ENCODE data around the gene SFT2D1.
"Not testable (repeated sequence)": the region's sequence is repeated elsewhere in the genome, so short reads cannot be mapped to it uniquely, and the experiment has no call there.

Gene SFT2D1

GRCh38 chr6:166362427-166362826, 20.1 kb upstream of the SFT2D1 start:
- not testable (repeated sequence) for DNase-seq

DNA sequence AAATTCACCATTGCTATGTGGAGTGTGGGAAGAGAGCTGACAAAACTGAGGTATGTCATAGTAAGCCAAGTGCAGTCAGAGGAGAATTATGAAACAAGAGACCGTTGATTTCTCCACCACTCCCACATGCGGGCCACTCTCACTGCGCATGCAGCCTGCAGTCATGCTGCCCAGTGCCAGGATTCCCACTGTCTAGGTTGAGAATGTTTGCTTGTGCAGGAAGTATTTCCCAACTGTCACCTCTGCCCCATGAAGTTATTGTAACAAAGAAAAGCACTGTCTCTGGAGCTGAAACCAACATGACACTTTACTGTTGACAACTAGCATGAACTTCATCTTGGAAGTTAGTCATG, 18.7 kb upstream of the SFT2D1 start:
- DNase-seq, result no peak

- DNase-seq, result peak; percentile 63
These were observed 18.1 kb upstream of the SFT2D1 start for GRCh38 chr6:166360243-166361076.

DNA sequence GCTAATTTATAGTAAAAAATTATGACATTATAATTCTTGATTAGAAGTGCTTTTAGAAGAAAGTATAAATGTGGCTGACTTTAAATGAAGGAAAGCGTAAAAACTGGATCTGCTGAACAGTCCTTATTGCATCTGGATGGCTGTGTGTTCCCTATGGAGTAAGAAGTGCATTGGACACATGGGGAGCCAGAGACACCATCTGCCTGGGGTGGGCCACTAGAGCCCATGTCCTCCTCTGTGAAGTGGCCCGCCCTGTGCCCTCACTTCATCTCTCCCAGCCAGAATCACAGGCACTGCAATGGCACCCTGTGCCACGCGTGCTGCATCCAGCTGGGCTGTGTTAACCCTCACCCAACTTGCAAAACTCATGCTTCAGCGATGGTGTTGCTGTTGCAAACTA, 13.2 kb upstream of the SFT2D1 start:
- DNase-seq, result no peak

- DNase-seq, result no peak
These were observed 12.6 kb upstream of the SFT2D1 start for GRCh38 chr6:166354965-166355364.

DNA sequence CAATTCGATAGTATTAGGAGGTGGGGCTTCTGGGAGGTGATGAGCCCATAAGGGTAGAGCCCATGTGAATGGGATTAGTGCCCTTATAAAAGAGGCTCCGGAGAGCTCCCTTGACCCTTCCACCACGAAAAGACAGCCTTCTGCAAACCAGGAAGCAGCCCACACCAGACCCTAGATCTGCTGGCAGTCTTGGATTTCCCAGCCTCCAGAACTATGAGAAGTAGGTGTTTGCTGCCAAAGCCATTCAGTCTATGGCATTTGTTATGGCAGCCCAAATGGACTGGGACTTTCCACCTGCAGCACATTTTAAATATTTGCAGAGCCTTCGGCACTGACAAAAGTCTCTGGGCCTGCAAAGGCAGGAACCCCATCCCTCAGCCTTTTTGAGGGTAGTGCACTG, 11.8 kb upstream of the SFT2D1 start:
- no peak for DNase-seq

- no peak for DNase-seq
These were observed 11.2 kb upstream of the SFT2D1 start for GRCh38 chr6:166353507-166353906.

DNA sequence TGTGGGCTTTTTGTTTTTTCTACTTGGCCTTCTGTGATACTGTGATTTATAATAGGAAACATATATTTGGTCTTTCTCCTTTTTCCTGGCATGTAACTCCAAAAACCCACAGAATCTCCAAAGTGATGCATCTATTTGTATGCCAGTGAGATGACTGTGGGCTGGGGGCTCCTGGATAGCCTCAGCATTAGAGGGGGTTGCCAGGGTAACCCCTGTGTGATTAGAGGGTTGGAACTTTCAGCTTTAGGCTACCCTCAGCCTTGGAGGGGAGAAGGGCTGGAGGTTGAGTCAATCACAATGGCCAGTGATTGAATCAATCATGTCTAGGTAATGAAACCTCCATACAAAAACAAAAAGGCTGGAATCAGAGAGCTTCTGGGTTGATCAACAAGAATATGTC, 10.6 kb upstream of the SFT2D1 start:
- no peak for DNase-seq

DNA sequence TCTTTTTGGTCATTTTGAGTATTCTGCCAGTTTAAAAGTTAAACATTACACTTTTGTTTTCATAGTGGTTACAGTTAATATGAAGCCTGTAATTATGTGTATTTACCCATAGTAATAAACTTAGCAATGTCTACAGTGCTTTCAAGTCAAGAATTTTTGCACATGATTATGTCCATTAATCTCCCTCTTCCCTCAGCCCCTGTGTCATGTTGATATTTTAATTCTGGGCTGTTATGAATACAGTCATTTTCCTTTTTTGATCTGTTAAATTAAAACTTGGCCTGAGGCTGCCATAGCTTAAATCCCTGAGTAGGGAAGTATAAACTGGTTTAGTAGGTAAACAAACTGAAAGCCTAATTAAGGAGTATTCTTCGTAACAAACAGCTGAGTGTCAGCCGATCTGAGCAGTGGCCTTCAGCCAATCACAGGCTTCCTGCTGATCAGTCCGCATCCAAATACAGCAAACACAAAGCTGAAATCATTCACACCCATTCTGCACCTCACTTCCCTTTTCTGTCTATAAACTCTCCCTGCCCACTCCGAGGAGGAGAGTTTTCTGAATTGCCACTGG, 9.5 kb upstream of the SFT2D1 start:
- peak; percentile 98 for DNase-seq

DNA sequence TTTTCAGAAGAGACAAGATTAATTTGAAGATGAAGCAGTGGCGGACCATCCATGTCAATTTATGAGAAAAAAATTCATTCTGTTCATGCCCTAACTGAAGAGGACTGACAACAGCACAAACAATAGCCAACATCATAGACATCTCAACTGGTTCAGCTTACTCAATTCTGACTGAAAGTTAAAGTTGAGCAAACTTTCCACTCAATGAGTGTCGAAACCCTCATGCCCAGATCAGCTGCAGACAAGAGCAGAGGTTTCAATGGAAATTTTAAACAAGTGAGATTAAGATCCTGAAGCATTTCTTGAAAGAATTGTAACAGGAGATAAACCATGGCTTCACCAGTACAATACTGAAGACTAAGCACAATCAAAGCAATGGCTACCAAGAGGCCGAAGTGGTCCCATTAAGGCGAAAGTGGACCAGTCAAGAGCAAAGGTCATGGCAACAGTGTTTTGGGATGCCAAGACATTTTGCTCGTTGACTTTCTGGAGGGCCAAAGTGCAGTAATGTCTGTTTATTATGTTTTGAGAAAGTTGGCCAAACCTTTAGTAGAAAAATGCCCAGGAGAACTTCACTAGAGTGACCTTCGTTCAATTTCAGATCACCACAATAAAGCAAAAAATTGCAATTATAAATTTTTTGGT, 6.1 kb upstream of the SFT2D1 start:
- no peak for DNase-seq

DNA sequence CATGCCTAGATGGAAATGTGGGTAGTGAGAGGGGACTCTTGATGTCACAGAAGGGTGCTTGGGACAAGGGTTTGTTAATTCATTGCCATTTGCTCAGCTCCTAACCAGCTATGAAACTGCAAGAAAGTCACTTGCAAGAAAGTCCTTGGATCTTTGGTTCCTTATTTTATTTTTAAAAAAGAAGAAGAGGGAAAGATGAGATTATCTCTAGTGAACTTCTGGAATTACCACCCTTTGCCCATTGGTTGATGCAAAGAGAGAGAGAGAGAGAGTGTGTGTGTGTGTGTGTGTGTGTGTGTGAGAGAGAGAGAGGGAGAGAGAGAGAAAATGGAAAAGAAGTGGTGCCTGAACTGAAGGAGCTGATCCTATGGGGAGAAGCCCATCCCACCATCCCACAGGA, 4.6 kb upstream of the SFT2D1 start:
- DNase-seq, result no peak

DNA sequence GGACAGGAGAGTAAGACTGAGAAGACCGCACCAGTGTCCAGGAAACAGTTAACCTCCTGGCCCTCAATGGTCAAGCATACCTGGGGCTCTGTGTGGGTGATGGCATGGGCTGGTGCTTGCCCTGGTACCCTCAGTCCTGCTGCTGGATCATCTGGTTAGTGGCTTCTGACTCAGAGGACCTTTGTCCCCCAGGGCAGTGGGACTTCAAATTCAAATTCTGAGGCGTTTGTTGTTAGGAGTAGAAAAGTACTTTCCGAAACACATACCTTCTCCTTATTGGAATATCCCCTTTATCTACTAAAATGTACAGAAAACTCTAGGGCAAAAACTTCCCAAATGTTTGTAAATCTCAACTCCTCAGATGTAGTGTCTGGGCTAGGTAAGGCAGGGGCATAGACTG, 4.1 kb upstream of the SFT2D1 start:
- no peak for DNase-seq

- DNase-seq, result not testable (repeated sequence)
These were observed 3.3 kb upstream of the SFT2D1 start for GRCh38 chr6:166345672-166346071.

- DNase-seq, result peak; percentile 19
These were observed 2.6 kb upstream of the SFT2D1 start for GRCh38 chr6:166344921-166345320.

DNA sequence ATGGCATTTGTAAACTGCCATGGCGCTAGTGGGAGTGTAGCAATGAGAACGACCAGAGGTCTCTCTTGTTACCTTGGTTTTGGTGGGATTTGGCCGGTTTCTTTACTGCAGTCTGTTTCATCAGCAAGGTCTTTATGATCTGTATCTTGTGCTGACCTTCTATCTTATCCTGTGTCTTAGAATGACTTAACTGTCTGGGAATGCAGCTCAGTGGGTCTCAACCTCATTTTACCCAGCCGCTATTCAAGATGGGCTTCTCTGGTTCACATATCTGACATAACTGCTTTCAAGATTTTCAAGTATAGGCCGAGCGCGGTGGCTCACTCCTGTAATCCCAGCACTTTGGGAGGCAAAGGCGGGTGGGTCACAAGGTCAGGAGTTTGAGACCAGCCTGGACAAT, 1.9 kb upstream of the SFT2D1 start:
- DNase-seq, result no peak

DNA sequence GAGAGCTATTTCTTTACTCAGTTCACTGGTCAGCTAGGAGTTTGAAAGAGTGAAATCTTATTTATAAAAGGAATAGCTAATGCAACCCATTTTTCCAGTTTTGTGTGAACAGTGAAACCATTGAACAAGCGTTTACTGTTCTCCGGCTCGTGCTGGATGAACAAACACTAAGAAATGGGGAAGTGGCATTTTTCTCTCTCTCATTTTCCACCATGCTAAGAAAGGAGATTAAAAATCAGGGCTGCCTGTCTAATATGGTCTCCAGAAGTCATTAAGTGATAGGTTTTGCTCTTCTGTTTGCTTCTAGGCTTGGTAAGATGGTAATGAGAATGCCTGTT, 774 bp upstream of the SFT2D1 start:
- no peak for DNase-seq

- DNase-seq, result peak; percentile 42
These were observed 382 bp downstream of the SFT2D1 start for GRCh38 chr6:166341977-166342348.

GRCh38 chr6:166341464-166341863, 881 bp downstream of the SFT2D1 start:
- no peak for DNase-seq

- no peak for DNase-seq
These were observed 3.5 kb downstream of the SFT2D1 start for GRCh38 chr6:166338854-166339253.

DNA sequence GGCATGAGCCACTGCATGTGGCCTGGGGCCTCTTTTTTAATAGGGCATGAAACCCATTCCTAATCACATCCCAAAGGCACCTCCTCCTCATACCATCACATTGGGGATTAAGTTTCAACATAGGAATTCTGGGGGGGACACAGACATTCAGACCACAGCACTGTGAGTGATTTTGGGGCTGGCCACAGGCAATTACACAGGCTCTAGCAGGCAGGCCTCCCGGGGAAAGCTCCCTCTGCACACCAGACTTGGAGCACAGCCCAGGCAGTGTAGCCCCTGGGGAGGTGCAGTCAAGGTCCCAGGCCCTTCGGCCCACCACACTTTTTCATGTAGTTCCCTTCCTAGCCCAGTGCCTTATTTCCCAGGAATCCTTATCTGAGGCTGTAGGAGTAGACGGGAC, 5.5 kb downstream of the SFT2D1 start:
- DNase-seq, result no peak

GRCh38 chr6:166335378-166336302, 6.7 kb downstream of the SFT2D1 start:
- no peak for DNase-seq

- no peak for DNase-seq
These were observed 7.5 kb downstream of the SFT2D1 start for GRCh38 chr6:166334878-166335277.
